ENCODE data around the gene TRIM24.

GRCh38 chr7:138618933-138619332 is 158.9 kb downstream of the TRIM24 start:
- TF ChIP-seq, protein P1, sequence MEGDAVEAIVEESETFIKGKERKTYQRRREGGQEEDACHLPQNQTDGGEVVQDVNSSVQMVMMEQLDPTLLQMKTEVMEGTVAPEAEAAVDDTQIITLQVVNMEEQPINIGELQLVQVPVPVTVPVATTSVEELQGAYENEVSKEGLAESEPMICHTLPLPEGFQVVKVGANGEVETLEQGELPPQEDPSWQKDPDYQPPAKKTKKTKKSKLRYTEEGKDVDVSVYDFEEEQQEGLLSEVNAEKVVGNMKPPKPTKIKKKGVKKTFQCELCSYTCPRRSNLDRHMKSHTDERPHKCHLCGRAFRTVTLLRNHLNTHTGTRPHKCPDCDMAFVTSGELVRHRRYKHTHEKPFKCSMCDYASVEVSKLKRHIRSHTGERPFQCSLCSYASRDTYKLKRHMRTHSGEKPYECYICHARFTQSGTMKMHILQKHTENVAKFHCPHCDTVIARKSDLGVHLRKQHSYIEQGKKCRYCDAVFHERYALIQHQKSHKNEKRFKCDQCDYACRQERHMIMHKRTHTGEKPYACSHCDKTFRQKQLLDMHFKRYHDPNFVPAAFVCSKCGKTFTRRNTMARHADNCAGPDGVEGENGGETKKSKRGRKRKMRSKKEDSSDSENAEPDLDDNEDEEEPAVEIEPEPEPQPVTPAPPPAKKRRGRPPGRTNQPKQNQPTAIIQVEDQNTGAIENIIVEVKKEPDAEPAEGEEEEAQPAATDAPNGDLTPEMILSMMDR (IDR thresholded peaks at IDR 0.05; ENCODE audit: low read depth, low read length, missing input control) = no peak
- peak; percentile 12 for TF ChIP-seq SP1 (IDR thresholded peaks at IDR 0.05)
- no peak for TF ChIP-seq ZBTB33 (IDR thresholded peaks at IDR 0.05)

All from liver (tissue), 3 donors.